Neural cell (in vitro differentiated cells): ENCODE measurements around the gene GRIN2C. TPM values are rescaled to one million over a fixed set of nuclear protein-coding genes. Genes with fewer than 3 reads are reported as not detected.

Source experiments
- H2AFZ ChIP-seq: fragments of 200-600, 300-800 bp; sonication (generic), shearing (Covaris generic); 2 replicates; pipeline ENCODE4 v1.6.0; 2014; ENCODE audit warnings: low read depth, mild to moderate bottlenecking, antibody characterized with exemption, low read length, moderate library complexity
- H3F3A ChIP-seq: fragments of 200-600 bp; shearing (Covaris generic); 2 replicates; pipeline ENCODE4 v1.6.1; 2016; ENCODE audit warnings: mild to moderate bottlenecking, moderate library complexity, mixed read lengths, antibody characterized with exemption, low read length; ENCODE audit not compliant: insufficient read depth, poor library complexity, severe bottlenecking
- H3K27ac ChIP-seq: fragments of 200-600, 300-800 bp; sonication (generic), shearing (Covaris generic); 2 replicates; pipeline ENCODE4 v1.5.1; 2014; ENCODE audit warnings: mild to moderate bottlenecking, low read length, moderate library complexity
- H3K27me3 ChIP-seq: fragments of 300-800, 200-600 bp; sonication (generic), shearing (Covaris generic); 2 replicates; pipeline ENCODE4 v1.6.0; 2014; ENCODE audit warnings: mild to moderate bottlenecking, low read depth, low read length, moderate library complexity; ENCODE audit not compliant: insufficient read depth
- H3K36me3 ChIP-seq: fragments of 300-800, 200-600 bp; sonication (generic), shearing (Covaris generic); 2 replicates; pipeline ENCODE4 v1.5.1; 2014; ENCODE audit warnings: mild to moderate bottlenecking, antibody characterized with exemption, low read length, moderate library complexity; ENCODE audit not compliant: insufficient read depth
- H3K4me2 ChIP-seq: fragments of 300-800, 200-600 bp; sonication (generic), shearing (Covaris generic); 2 replicates; pipeline ENCODE4 v1.6.0; 2014; ENCODE audit warnings: mild to moderate bottlenecking, low read length
- H3K4me3 ChIP-seq: fragments of 300-800, 200-600 bp; sonication (generic), shearing (Covaris generic); 2 replicates; pipeline ENCODE4 v1.5.1; 2014; ENCODE audit warnings: mild to moderate bottlenecking, low read length, moderate library complexity
- H3K79me2 ChIP-seq: fragments of 200-600 bp; shearing (Covaris generic); replicated peaks from 2 replicates; pipeline ENCODE4 v1.6.0; 2014; ENCODE audit warnings: mild to moderate bottlenecking, low read length, moderate library complexity; ENCODE audit not compliant: insufficient read depth
- H3K9ac ChIP-seq: fragments of 300-800, 200-600 bp; sonication (generic), shearing (Covaris generic); 2 replicates; pipeline ENCODE4 v1.6.1; 2016; ENCODE audit warnings: mild to moderate bottlenecking, low read length, mixed read lengths
- H3K9me2 ChIP-seq: fragments of 200-600 bp; shearing (Covaris generic); 2 replicates; pipeline ENCODE4 v1.6.1; 2016; ENCODE audit warnings: mild to moderate bottlenecking, low read length, mixed read lengths; ENCODE audit not compliant: insufficient read depth
- H3K9me3 ChIP-seq: fragments of 200-600, 300-800 bp; sonication (generic), shearing (Covaris generic); 2 replicates; pipeline ENCODE4 v1.6.1; 2016; ENCODE audit warnings: mild to moderate bottlenecking, mixed run types, low read length, moderate library complexity, mixed read lengths
- H4K20me1 ChIP-seq: fragments of 200-600 bp; shearing (Covaris generic); 2 replicates; pipeline ENCODE4 v1.6.1; 2016; ENCODE audit warnings: mild to moderate bottlenecking, mixed run types; ENCODE audit not compliant: insufficient read depth
- CTCF ChIP-seq: fragments of 450-650 bp; IDR thresholded peaks from 2 replicates; pipeline ENCODE4 v1.5.1; 2014; ENCODE audit warnings: antibody characterized with exemption, mild to moderate bottlenecking, moderate library complexity; ENCODE audit not compliant: poor library complexity, severe bottlenecking
- EP300 ChIP-seq: fragments of 450-650 bp; conservative IDR thresholded peaks from 2 replicates; pipeline ENCODE4 v1.6.1; 2014; ENCODE audit warnings: antibody characterized with exemption, mild to moderate bottlenecking, moderate library complexity; ENCODE audit not compliant: poor library complexity, severe bottlenecking
- EZH2 ChIP-seq: fragments of 200-600, 300-800 bp; shearing (Covaris generic), sonication (generic); IDR thresholded peaks from 2 replicates; pipeline ENCODE4 v1.6.1; 2014; ENCODE audit warnings: antibody characterized with exemption, low read length, borderline replicate concordance, mild to moderate bottlenecking; ENCODE audit not compliant: insufficient read depth, poor library complexity, severe bottlenecking
- MXI1 ChIP-seq: fragments of 450-650 bp; conservative IDR thresholded peaks from 2 replicates; pipeline ENCODE4 v1.6.1; 2014; ENCODE audit warnings: antibody characterized with exemption, mild to moderate bottlenecking; ENCODE audit not compliant: poor library complexity, severe bottlenecking
- POLR2AphosphoS5 ChIP-seq: IDR thresholded peaks from 2 replicates; pipeline ENCODE4 v1.6.1; 2012
- SMC3 ChIP-seq: fragments of 450-650 bp; conservative IDR thresholded peaks from 2 replicates; pipeline ENCODE4 v1.6.1; 2014; ENCODE audit warnings: antibody characterized with exemption, mild to moderate bottlenecking, moderate library complexity; ENCODE audit not compliant: poor library complexity
- TAF1 ChIP-seq: IDR thresholded peaks from 2 replicates; pipeline ENCODE4 v1.6.1; 2012; ENCODE audit warnings: low read depth
- polyA plus RNA-seq: library from polyadenylated mRNA; depleted of rRNA; stranded (reverse); fragments of >200 nt; gene quantifications from 2 replicates; pipeline ENCODE4 v1.2.3, GENCODE V29; 2014

GRIN2C gene
- polyA plus RNA-seq, 1 donor from 2014 or later = 0.04 TPM

GRCh38 chr17:74795327-74796020 lies 64.2 kb downstream of the GRIN2C start (continued):
- no peak for TF ChIP-seq EZH2

- H3K27ac ChIP-seq = no peak overlapping the region
- H3K9me3 ChIP-seq = no peaks in the 10 kb centered on the region
- H2AFZ ChIP-seq = no peak overlapping the region
- no peaks in the 10 kb centered on the region for H3K36me3 ChIP-seq
- H3K9ac ChIP-seq = no peak overlapping the region
- no peaks in the 10 kb centered on the region for H3K79me2 ChIP-seq
- no peaks in the 10 kb centered on the region for H3K27me3 ChIP-seq
- H3K4me2 ChIP-seq = no peak overlapping the region
- no peaks in the 10 kb centered on the region for H3K9me2 ChIP-seq
- TF ChIP-seq EP300 = no peak
- no peak for TF ChIP-seq EZH2
- no peak for TF ChIP-seq POLR2AphosphoS5
- TF ChIP-seq SMC3 = no peak
- no peak for TF ChIP-seq CTCF
- TF ChIP-seq MXI1 = no peak
- no peak for TF ChIP-seq TAF1
- H3F3A ChIP-seq = no peaks in the 10 kb centered on the region
- H4K20me1 ChIP-seq = no peaks in the 10 kb centered on the region
- H3K4me3 ChIP-seq = no peak overlapping the region
Observed at GRCh38 chr17:74792586-74793105, 67.0 kb downstream of the GRIN2C start.

Other genes with a start within 250 kb of the GRIN2C start
- not detected in 2 replicates for gene CD300E, start 236.1 kb downstream of the GRIN2C start, polyA plus RNA-seq
- not detected in 2 replicates for gene CD300LF, start 147.0 kb downstream of the GRIN2C start, polyA plus RNA-seq
- gene RAB37, start 122.6 kb downstream of the GRIN2C start, polyA plus RNA-seq = 0.32 TPM in 1 of 2 replicates, not detected in the other
- gene NHERF1, start 111.3 kb downstream of the GRIN2C start, polyA plus RNA-seq = 0.51 and 1.3 TPM in 2 replicates
- gene NAT9, start 83.5 kb downstream of the GRIN2C start, polyA plus RNA-seq = 232 and 243 TPM in 2 replicates
- gene FDXR, start 13.1 kb upstream of the GRIN2C start, polyA plus RNA-seq = 14.4 and 16.1 TPM in 2 replicates
- not detected in 2 replicates for gene FADS6, start 33.7 kb upstream of the GRIN2C start, polyA plus RNA-seq
- not detected in 2 replicates for gene USH1G, start 63.4 kb upstream of the GRIN2C start, polyA plus RNA-seq
- gene OTOP2, start 64.4 kb upstream of the GRIN2C start, polyA plus RNA-seq = not detected in 2 replicates
- gene OTOP3, start 76.0 kb upstream of the GRIN2C start, polyA plus RNA-seq = not detected in 2 replicates
- gene HID1, start 112.9 kb upstream of the GRIN2C start, polyA plus RNA-seq = 26.6 and 29.8 TPM in 2 replicates
- gene CDR2L, start 127.7 kb upstream of the GRIN2C start, polyA plus RNA-seq = 8.1 and 8.3 TPM in 2 replicates
- gene MRPL58, start 152.8 kb upstream of the GRIN2C start, polyA plus RNA-seq = 47.4 and 49.7 TPM in 2 replicates
- gene ATP5PD, start 187.1 kb upstream of the GRIN2C start, polyA plus RNA-seq = 452 and 517 TPM in 2 replicates
- gene KCTD2, start 187.3 kb upstream of the GRIN2C start, polyA plus RNA-seq = 29.9 and 32.8 TPM in 2 replicates
- not detected in 2 replicates for gene SLC16A5, start 228.1 kb upstream of the GRIN2C start, polyA plus RNA-seq